Fibroblast of skin of left biceps (primary cell): ENCODE measurements around the gene PDZK1.
"Not testable (repeated sequence)": the region's sequence is repeated elsewhere in the genome, so short reads cannot be mapped to it uniquely, and the experiment has no call there.

Experiments
- DNase-seq, 2 experiments: peaks; one replicate each; pipeline ENCODE4 v3.0.0-alpha.2; 2013; ENCODE audit warnings: low read depth in 2 of 2

PDZK1 gene

GRCh38 chr1:145656245-145656943 lies 50.8 kb downstream of the PDZK1 start:
- not testable (repeated sequence) for DNase-seq

- not testable (repeated sequence) for DNase-seq
These were observed 63.2 kb downstream of the PDZK1 start for GRCh38 chr1:145643990-145644389.

DNA sequence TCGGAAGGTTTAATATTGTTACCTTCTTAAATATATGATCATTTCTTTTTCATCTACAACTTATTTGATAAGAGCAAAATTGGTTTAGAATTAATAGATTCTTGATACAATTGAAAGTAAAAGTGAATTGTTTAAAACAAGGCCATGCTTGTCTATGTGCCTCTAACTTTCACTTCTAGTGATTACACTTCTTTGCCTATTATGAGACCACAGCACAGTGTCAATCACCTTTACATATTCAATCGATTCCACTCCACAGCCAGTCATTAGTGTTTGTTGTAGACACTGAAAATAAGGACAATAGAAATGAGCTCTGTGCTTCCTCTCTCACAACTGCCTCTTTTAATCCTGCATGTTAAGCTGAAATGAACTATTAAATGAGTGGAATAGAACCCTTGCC lies 65.3 kb downstream of the PDZK1 start:
- DNase-seq = not testable (repeated sequence)

DNA sequence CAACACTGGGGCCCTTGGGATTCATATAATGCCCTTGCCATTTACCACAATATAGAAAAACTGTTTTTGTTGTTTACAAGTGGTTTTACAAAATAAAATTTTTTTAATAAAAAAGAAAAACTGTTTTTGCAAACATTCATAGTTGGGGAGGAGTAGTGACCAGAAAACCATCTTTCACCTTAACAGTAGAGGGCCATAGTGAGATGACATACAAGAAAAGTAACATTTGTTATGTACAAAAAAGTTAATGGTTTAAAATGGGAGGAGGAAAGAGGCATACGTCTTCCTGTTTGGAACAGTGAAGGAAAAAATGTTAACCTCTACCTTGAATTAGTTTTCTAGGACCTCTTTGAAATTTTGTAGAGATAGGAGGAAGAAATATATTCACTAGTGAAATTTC lies 70.9 kb downstream of the PDZK1 start:
- DNase-seq = not testable (repeated sequence)

DNA sequence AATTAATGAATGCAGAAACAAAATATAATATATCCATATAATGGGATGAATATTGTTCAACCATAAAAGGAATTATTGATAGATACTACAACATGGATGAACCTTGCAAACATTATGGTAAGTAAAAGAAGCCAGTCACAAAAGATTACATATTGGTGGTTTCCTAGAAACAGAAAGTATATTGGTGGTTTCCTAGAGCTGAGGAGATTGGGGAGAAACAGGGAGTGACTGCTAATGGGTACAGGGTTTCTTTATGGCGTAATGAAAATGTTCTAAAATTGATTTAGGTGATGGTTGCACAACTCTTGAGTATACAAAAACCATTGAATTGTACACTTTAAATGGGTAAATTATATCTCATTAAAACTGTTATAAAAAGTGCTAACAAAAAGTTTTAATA lies 85.0 kb downstream of the PDZK1 start:
- DNase-seq = not testable (repeated sequence)
